Measurements from ENCODE around the gene ADCY6.

GRCh38 chr12:48728807-48729206, 60.1 kb downstream of the ADCY6 start:
- TF ChIP-seq, protein P1, sequence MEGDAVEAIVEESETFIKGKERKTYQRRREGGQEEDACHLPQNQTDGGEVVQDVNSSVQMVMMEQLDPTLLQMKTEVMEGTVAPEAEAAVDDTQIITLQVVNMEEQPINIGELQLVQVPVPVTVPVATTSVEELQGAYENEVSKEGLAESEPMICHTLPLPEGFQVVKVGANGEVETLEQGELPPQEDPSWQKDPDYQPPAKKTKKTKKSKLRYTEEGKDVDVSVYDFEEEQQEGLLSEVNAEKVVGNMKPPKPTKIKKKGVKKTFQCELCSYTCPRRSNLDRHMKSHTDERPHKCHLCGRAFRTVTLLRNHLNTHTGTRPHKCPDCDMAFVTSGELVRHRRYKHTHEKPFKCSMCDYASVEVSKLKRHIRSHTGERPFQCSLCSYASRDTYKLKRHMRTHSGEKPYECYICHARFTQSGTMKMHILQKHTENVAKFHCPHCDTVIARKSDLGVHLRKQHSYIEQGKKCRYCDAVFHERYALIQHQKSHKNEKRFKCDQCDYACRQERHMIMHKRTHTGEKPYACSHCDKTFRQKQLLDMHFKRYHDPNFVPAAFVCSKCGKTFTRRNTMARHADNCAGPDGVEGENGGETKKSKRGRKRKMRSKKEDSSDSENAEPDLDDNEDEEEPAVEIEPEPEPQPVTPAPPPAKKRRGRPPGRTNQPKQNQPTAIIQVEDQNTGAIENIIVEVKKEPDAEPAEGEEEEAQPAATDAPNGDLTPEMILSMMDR (IDR thresholded peaks at IDR 0.05; ENCODE audit: insufficient read depth, low read depth, low read length) = no peak
- TF ChIP-seq EZH2 (IDR thresholded peaks at IDR 0.05; ENCODE audit: insufficient read depth, low read length) = no peak
